LoVo (cell line): ENCODE measurements around the gene APBA2.

ENCODE experiments used
- DNase-seq: peaks from one replicate; pipeline ENCODE4 v3.0.0-alpha.2; 2016; ENCODE audit warnings: low spot score

The APBA2 gene

GRCh38 chr15:28957606-28958498 lies 72.1 kb downstream of the APBA2 start:
- no peak for DNase-seq

GRCh38 chr15:28959326-28959725 lies 73.6 kb downstream of the APBA2 start:
- DNase-seq, result no peak

GRCh38 chr15:28960979-28961378 lies 75.2 kb downstream of the APBA2 start:
- DNase-seq, result peak; percentile 72

- no peak for DNase-seq
These were observed 75.6 kb downstream of the APBA2 start for GRCh38 chr15:28961391-28961790.

GRCh38 chr15:28962851-28963710 lies 77.3 kb downstream of the APBA2 start:
- no peak for DNase-seq

- DNase-seq, result no peak
These were observed 77.9 kb downstream of the APBA2 start for GRCh38 chr15:28963711-28964081.

- no peak for DNase-seq
These were observed 78.3 kb downstream of the APBA2 start for GRCh38 chr15:28964098-28964497.

GRCh38 chr15:28967066-28967465 lies 81.3 kb downstream of the APBA2 start:
- DNase-seq, result no peak

- DNase-seq, result no peak
These were observed 82.2 kb downstream of the APBA2 start for GRCh38 chr15:28967990-28968389.

GRCh38 chr15:28969511-28970085 lies 83.8 kb downstream of the APBA2 start:
- no peak for DNase-seq

- DNase-seq, result no peak
These were observed 88.4 kb downstream of the APBA2 start for GRCh38 chr15:28974142-28974541.

- DNase-seq, result peak; percentile 36
These were observed 90.0 kb downstream of the APBA2 start for GRCh38 chr15:28975766-28976179.

- peak; percentile 68 for DNase-seq
These were observed 91.7 kb downstream of the APBA2 start for GRCh38 chr15:28977377-28978010.

GRCh38 chr15:28978011-28978378 lies 92.2 kb downstream of the APBA2 start:
- no peak for DNase-seq

- no peak for DNase-seq
These were observed 92.9 kb downstream of the APBA2 start for GRCh38 chr15:28978661-28979060.

- DNase-seq, result no peak
These were observed 93.6 kb downstream of the APBA2 start for GRCh38 chr15:28979208-28979841.

GRCh38 chr15:28980709-28981350 lies 95.1 kb downstream of the APBA2 start:
- DNase-seq, result no peak

GRCh38 chr15:28981351-28981720 lies 95.6 kb downstream of the APBA2 start:
- DNase-seq, result no peak

GRCh38 chr15:28981921-28982320 lies 96.1 kb downstream of the APBA2 start:
- DNase-seq, result no peak

- DNase-seq, result no peak
These were observed 97.1 kb downstream of the APBA2 start for GRCh38 chr15:28982886-28983285.
